Bone marrow (tissue), 2 donors: ENCODE data around the gene CCN2.

Experiments
- DNase-seq, 2 donors: peaks; one replicate each; lab custom pipeline; 2025; lab: John Stamatoyannopoulos, UW

CCN2 gene, protein sequence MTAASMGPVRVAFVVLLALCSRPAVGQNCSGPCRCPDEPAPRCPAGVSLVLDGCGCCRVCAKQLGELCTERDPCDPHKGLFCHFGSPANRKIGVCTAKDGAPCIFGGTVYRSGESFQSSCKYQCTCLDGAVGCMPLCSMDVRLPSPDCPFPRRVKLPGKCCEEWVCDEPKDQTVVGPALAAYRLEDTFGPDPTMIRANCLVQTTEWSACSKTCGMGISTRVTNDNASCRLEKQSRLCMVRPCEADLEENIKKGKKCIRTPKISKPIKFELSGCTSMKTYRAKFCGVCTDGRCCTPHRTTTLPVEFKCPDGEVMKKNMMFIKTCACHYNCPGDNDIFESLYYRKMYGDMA

DNA sequence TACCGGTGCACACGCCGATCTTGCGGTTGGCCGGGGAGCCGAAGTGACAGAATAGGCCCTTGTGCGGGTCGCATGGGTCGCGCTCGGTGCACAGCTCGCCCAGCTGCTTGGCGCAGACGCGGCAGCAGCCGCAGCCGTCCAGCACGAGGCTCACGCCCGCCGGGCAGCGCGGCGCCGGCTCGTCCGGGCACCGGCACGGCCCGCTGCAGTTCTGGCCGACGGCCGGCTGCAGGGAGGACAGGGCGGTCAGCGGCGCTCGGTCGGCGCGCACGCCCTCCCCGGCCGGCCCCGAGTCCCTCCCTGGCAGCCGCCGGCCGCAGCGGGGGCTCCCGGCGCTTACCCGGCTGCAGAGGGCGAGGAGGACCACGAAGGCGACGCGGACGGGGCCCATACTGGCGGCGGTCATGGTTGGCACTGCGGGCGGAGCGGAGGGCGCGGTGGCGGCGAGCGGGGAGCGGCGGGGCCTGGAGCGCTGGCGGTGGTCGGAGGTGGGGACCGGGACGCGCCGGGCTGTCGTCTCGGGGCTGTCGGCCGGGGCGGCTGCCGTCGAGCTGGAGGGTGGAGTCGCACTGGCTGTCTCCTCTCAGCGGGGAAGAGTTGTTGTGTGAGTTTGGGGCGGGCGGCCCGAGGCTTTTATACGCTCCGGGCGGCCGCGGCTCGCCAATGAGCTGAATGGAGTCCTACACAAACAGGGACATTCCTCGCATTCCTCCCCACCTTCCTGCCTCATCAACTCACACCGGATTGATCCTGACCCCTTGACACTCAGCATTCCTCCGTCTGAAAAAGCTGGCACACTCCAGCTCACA, at the start of gene CCN2:
CCN2 (minus strand) TSS at position 606 of the 809 bp plus-strand sequence; CDS start at position 406, 200 bp downstream.
- no peak for DNase-seq

DNA sequence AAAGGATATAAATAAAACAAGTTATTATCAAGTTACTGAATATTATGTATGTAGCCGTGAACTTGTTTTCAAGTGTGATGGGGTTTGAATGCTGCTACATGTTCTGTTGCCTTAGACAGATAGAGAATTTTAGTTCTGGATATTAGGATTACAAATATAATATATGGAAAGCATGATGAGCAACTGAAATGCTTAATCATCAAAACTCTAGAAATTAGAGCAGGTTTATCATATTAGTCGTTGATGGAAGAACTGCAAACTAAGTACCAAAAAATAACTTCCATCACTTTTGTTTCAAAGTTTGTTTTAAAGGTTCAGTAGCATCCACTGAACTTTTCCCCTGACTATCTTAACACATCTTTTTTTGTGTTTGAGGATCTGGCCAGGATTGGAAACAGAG, 49.1 kb upstream of the CCN2 start:
- DNase-seq: no peak

DNA sequence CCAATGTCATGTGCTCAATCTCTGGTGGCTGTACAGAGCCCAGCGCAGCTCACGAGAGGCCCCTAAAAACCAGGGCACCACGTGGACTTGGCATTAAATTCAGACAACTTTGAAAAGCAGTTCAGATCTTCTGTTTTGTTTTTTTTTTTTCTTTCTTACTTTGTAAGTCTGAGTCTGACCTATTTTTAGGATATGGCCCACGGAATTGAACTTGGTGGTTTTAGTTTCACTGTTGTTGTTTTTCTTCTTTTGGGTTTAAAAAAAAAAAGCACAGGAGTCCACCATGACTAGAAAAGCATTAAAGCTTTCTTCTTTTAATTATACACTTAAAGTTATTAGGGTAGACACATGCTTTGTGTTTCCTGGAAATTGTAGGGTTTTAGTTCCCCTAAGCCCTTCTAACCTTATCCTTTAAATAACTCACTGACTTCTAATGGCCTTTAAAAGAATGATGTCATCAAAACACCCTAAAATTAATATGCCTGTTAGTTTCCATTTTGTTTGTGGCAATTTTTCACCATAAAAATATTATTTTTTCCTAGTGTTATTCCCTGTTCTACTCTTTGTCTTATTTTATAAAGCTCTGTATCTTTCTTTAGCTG, 48.5 kb upstream of the CCN2 start:
- no peak for DNase-seq

DNA sequence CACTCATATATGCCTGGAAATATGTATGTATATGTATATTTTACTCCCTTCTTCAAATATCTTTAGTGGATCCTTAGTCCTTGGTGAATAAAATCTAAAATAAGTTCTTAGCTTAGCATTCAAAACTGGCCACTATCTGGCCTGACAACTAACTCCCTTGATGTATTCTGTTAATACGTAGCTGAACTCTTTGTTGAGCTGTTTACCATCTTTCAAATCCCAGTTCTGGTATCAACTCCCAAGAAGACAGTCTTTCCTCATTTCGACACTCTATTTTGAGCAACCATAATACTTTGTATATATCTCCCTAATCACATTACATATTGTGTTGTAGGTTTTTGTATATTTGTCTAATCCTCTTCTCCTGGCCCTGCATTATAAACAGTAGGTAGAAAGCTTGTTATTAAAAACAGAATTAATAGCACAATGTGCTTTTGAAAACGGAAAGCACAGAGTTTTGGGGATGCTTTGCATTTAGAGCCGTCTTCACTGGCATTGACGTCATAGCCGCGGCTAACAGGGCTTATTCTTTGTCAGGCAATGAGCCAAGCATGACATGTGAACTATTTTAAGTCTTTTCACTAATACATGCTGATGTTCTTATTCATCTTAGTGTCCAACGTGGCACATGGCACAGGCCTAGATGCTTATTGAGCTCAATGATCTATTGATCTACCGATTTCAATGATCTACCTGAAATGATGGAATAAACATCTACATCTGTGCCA, 47.2 kb upstream of the CCN2 start:
- no peak for DNase-seq

DNA sequence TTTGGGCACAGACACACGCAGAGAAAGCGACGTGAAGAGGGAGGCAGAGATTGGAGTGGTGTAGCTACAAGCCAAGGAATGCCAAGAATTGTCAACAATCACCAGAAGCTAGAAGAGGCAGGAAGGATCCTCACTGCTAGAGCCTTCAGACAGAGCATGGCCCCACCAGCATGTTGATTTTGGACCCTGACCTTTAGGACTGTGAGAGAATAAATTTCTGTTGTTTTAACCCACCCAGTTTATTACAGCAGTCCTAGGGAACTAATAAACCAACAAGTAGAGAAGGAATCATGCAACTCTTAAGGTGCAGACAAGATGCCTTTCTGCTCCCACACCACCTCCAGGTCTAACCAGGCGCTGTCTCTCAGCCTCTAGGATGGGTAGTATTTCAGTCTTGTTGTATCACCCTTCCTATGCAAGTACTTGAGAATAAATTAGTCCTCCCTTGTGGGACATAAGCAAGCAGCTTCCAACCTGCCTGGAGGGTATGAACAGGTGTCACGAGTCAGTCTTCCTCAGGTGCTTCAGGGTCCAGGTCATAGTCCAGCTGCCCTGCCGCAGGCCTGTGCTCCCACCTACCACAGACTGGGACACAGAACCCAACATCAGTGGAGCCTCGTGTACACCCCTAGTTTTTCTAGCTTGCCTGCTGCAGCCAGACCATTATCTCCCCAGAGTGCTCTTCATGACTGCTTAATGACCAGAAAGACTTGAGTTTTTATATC, 46.4 kb upstream of the CCN2 start:
- no peak for DNase-seq

DNA sequence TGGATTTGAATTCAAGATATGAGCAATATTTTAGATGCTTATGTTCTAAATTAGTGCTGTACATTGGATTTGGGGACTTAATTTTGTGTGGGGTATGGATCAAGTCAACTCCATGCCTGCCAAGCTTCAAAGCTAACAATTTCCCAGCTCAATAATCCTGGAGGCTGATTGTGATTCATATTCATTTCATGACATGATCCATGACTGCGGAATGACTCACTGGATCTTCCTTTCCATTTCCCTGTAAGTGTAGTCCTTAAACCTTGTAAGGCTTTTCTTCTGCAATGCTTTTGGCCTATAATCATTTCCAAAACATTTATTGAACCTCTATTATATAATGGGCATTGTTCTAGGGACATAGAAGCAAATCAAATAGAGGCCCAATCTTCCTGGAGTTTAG, 44.7 kb upstream of the CCN2 start:
- DNase-seq: no peak

DNA sequence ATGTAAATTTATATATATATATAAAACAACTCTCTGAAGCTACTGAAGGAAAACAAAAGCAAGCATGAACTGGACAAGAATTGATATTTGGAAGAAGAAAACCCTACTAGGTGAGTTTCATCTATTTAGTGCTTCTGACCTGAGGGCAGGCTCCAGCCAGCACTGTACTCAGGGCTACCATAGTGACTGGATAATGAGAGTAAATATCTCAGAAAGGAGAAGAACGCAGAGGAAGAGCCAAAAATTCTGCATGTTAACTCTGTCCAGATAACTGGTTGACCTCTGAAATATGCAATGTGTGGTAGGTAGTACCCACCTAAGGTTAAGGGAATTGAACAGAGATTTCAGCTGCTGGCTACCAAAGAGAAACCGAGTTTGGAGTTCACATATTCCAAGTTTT, 41.4 kb upstream of the CCN2 start:
- DNase-seq: no peak

DNA sequence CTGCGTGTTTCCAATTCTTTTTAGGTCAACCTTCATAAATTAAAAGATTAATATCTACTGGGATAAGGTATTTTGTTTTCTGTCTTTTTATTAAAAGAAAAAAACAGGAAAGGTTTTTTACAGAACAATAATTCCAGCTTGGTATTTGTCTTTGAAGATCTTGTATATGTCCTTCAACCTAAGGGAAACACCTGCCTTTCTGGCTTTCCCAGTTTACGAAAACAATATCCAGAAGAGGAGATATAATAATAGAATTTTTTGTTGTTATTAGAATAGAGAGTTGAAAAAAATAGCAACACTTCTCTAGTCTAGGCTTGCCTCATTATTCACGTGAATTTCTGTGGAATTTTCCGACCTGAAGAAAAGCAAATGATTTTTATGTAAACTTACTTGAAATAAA, 37.9 kb upstream of the CCN2 start:
- no peak for DNase-seq

DNA sequence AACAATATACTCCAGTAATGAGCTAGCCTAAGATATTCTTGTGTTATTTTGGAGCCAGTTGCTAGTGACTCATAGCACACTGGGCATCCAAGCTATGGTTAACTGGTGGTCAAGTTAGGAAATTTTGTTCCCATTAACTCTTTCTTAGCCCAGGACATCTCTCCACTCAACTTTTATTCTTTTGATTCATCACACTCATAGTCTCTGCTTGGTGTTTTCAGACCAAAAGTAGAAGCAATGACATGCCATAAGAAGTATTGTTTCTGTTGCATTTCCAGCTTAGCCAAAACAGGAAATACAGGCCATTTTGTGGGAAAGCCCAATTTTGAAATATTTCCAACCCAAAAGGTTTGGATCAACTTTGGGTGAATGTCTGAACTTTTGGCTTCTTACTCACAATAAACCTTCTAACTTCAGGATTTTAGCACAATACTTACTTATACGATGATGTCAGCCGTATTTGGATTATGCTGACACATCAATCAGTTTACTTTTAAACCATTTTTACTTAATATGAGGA, 31.6 kb upstream of the CCN2 start:
- no peak for DNase-seq

DNA sequence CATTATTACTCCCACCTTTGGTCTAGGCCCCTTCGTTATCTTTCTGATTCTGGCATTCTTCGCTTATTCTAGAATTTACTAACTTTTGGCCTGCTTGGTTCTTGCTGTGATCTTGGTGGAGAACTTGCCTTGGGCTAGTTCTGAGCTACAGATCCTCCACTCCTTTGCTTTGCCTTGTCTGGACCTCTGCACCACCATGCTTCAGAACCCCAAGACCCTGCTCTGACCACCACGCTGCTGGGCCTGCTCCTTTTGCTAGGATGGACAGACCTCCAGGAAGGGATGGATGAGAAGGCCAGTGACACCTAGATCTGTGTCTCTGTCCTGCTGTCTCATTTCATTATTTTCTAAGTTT, 30.4 kb upstream of the CCN2 start:
- no peak for DNase-seq

DNA sequence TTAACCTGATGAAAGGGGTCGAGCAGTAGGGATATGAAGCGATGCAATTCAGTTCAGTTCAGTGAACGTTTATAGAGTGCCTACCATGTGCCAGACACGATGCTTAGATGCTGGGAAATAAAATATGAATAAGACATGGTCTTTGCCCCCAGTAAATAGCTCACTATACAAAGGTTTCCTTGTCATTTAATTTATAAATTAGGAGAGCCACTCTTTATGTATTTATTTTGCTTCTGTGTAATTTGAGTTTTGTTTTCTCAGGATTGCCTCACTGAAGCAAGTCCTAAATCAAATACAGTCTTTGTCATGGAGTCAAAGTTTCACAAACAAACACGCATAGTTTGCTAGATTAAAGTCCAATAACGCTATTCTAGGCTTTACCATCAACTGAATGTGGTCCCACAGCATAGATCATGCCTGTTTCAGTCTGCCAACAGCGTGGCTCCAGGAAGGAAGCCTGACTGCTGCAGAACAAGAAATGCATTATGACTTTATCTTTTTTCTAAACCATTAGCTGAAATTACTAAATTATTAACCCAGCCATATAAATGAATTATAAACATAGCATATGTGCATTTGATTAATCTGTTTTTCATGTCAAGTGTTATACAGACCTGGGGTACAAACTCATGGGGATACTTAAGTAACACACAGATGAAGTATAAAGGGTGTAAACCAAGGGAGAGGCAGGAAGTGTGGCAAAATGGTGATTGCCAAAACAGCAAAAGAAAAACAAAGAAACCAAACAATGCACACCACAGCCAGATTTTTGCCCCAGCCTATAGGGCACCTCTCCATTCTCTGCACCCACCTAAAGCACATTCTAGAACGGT, 29.8 kb upstream of the CCN2 start:
- no peak for DNase-seq

DNA sequence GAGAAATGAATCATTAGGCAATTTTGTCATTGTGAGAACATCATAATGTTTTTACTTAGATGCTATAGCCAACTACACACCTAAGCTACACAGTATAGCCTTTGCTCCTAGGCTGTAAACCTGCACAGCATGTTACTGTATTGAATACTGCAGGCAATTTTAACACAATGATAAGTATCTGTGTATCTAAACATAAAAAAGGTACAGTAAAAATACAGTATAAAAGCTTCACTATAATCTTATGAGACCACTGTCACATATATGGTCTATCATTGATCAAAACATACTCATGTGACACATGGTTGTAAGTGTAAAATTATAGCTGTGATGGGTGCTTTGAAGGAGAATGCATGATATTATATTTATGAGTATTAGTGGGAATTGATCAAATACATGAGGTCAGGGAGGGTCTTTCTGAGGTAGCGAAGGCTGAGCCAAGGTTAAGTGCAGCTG, 29.2 kb upstream of the CCN2 start:
- DNase-seq: no peak

DNA sequence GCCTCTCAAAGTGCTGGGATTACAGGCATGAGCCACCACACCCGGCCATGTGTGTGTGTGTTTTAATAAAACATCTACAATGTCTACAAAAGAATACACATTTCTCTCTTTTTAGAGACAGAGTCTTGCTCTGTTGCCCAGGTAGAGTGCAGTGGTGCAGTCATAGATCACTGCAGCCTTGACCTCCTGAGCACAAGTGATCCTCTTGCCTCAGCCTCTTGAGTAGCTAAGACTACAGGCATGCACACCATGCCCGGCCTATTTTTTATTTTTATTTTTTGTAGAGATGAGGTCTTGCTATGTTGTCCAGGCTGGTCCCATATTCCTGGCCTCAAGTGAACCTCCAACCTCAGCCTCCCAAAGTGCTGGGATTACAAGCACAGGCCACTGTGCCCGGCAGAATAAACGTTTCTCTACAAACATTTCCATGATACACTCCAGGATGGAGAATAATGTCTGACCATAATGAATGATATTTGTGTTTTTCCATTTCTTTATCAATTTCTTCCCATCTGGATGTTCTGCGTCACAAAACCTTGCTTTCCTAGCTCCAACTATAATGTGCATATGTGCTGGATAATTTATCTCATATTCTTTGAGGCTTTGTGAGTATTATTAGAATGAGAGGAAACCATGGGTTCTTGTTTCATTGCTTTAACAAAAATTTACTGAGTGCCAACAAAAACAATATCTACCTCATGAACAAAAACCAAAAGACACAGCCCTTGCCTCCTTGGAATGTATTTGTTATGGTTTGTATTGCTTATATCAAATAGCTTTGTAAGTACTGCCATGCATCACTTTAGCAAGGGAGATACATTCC, 28.6 kb upstream of the CCN2 start:
- DNase-seq: no peak

DNA sequence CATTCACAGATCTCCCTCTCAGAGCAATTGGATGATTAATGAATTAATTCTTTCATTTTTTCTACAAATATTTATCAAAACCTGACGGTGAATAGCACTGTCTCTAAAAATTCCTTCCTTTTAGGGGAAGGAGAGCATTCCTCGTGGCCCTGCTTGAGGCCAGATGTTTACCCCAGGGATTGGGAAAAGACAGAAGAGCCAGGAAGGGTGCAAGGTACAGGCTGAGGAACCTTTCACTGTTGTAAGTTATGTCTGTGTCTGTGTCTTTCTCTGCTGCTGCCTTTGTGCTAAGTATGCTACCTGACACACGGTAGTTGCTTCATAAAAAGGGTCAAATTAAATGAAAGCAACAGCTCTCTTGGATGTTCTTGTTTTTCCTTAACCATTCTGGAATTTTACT, 27.4 kb upstream of the CCN2 start:
- DNase-seq: no peak

DNA sequence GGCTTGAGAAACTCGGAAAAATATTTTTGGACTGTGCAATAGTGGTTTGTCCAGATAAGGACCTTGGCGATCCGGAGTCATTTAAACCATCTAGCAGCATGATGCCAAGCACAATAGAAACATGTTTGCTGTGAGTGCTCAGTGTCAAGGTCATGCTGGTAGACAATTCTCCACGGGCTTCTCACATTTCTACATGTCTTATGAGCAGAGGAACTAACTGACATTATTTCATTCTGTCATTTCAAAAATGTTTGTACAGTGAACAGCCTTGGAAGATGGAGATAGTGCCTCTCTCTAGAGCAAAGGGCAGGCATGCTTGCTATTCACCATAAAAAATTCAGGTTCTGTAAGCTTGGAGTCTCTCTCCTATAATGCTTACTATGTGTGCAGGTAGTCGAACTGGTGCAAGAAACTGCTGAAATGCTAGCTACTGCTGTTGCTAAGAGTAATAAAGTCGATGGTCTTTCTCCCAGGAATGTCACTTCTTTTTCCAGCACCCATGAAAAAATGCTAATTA, 25.4 kb upstream of the CCN2 start:
- DNase-seq: no peak

DNA sequence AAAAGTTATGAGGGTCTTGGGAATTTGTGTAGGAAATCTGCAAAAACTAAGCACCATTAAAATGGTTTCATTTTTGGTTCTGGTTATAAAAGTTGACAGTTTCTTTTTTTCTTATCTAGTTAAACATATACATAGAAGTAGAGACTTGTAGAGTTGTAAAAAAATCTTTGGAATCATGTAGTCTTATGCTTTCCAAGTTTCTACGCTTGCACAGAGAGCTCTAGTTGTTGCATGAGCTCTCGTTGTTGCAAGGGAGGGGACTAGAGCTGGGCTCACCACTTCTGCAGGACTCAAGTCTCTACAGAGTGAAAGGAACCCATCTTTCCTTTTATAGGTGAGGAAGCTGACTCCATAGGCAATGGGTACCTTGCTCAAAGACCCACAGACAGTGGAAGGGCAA, 21.6 kb upstream of the CCN2 start:
- no peak for DNase-seq

DNA sequence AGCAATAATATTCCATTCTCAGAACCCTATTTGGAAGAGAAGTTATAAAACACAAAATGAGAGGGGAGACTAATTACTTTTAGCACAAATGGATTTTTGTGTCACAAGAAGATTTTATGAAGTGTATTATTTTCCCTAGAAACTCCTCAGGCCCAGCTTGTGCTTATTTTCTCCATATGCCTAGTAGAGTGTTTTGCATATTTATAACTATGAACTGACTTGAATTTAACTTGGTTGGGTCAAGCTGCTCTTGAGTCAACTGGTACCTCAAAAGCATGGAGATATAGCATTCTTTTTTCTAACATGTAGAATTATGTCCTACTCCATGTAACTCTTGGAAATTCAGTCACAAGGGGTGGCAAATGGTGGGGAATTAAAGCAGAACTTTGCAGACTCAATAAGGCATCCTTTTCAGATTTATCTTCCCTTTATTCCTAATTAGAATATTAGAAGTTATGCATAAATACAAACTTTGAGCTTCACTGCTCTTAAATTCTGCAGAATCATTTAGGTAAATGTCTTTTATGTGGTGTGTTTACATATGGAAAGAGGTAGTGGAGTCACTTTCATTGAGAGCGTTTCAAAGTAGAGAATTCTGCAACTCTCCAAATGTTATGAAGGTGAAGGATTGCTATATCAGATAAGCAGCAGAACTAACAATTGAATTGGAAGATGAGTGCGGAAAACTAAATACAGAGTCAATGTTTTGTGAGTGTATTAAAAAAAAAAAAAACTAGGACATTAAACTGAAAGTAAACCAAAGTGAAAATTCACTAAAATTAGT, 19.1 kb upstream of the CCN2 start:
- no peak for DNase-seq

DNA sequence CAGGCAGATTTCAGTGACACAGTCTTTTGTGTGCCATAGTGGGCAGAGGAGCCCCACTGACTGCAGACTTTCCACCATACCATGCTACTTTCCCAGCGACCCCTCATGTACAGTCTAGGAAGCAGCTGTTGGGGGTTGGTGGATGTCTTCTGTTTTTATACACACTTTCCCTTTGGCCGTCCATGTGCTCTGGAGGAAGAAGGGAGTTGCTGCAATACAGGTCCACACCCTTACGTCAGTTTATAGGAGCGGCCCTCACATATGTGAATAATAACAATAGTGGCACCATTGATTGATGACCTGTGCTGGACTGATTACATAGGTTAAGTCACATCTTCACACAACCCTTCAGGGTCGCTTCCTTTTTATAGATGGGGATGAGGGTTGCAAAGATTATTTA, 17.5 kb upstream of the CCN2 start:
- DNase-seq: no peak

DNA sequence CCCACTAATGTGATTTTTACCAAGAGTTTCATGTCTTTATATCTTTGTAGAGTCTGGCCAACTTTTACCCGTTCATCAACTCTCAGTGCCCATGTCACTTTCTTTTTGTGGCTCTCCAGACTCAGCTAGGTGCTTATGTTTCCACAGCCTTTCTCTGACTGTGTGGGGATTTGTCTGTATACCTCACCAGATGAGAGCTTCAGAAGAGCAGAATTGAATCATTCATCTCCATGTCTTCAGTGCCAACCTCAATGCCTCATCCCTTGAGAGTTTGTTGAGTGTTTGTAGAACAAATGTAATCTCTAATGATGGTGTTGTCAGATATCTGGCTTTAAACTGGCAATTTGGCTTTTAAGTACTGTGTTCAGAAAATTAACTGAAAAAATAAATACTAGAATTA, 16.8 kb upstream of the CCN2 start:
- DNase-seq: no peak
